GM18870 (cell line): ENCODE measurements around the gene ZFAND2A.

Experiments used
- ATAC-seq: cut with Tn5 transposase; IDR thresholded peaks from one replicate; pipeline ENCODE4 v1.9.1; 2021; ENCODE audit warnings: moderate library complexity; ENCODE audit not compliant: unreplicated experiment

ZFAND2A gene

GRCh38 chr7:1110358-1110757, 49.6 kb downstream of the ZFAND2A start:
- no peak for ATAC-seq

- no peak for ATAC-seq
Observed at GRCh38 chr7:1109581-1110310, 50.2 kb downstream of the ZFAND2A start.

- no peak for ATAC-seq
Observed at GRCh38 chr7:1108264-1108920, 51.6 kb downstream of the ZFAND2A start.

GRCh38 chr7:1106793-1107421, 53.1 kb downstream of the ZFAND2A start:
- ATAC-seq, result no peak

- ATAC-seq, result no peak
Observed at GRCh38 chr7:1106063-1106792, 53.8 kb downstream of the ZFAND2A start.

GRCh38 chr7:1105189-1105588, 54.8 kb downstream of the ZFAND2A start:
- ATAC-seq, result no peak

GRCh38 chr7:1104516-1105179, 55.3 kb downstream of the ZFAND2A start:
- ATAC-seq, result no peak

- ATAC-seq, result no peak
Observed at GRCh38 chr7:1103789-1104515, 56.0 kb downstream of the ZFAND2A start.

- ATAC-seq, result no peak
Observed at GRCh38 chr7:1103009-1103788, 56.8 kb downstream of the ZFAND2A start.
